PC-3 (cell line): ENCODE measurements around the gene HYAL2.

Source experiments
- CTCF ChIP-seq: fragments of 300-600 bp; sonication (generic); conservative IDR thresholded peaks from 2 replicates; pipeline ENCODE4 v1.5.1; 2017; ENCODE audit warnings: antibody characterized with exemption, low read depth, mild to moderate bottlenecking, low read length
- EZH2 ChIP-seq: fragments of 300-600 bp; sonication (generic); IDR thresholded peaks from one replicate; pipeline ENCODE4 v1.6.1; 2017; ENCODE audit warnings: antibody characterized with exemption, mild to moderate bottlenecking, low read length; ENCODE audit not compliant: unreplicated experiment
- EZH2phosphoT487 ChIP-seq: fragments of 300-600 bp; sonication (generic); IDR thresholded peaks from 2 replicates; pipeline ENCODE4 v1.6.1; 2018; ENCODE audit warnings: mild to moderate bottlenecking, antibody characterized with exemption, low read length, borderline replicate concordance

DNA sequence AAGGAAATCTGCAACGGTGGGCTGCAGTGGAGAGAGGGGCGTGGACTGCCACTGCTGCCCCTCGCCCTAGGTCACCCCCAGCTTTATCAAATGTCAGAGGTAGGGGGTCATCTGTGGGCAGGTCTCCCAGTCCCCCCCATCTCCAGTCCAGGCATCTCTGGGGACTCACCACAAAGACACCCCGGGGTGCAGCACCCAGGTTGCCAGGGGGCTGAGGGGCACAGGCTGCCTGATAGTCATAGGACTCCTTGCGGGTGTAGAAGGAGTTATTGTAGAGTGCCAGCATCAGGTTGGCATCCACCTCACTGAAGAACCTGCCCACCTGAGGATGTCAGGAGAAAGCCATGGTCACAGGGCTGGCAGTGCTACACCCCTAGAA lies 43.3 kb upstream of the HYAL2 start:
- TF ChIP-seq CTCF (no peak), EZH2 (no peak), EZH2phosphoT487 (no peak)
